ENCODE data around the gene C9. TPM values are rescaled to one million over a fixed set of nuclear protein-coding genes. Genes with fewer than 3 reads are reported as not detected.

The C9 gene
- total and polyA plus RNA-seq, 4 donors: 128 to 3,238 (median 748) TPM

DNA sequence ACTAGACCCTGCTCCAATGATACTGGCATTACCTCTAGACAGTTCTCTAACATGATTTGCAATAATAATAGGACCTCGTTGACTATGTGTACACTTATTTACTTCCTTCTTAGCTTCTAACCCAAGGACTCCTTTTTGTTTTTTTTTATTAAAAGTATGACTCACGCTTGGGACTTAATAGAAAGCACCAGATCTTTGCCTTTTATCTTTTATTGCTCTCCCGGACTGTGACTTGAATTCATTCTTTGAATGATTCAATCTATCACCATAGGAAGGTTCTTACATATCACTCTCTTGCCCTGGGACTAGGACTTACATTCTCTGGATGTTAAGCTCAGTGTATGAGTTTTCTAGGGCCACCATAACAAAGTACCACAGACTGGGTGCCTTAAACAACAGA lies 9.0 kb downstream of the C9 start:
- H3K9ac ChIP-seq (ENCODE audit: low read depth in 1 of 2, low read length in 2 of 2): no peak overlapping the region
- H3K4me3 ChIP-seq (ENCODE audit: low read depth in 1 of 3, low read length in 3 of 3): no peak overlapping the region
- TF ChIP-seq RXRA (IDR thresholded peaks at IDR 0.05) (no peak), EGR1 (IDR thresholded peaks at IDR 0.05; ENCODE audit: low read depth in 2 of 2) (no peak), NR2F2 (IDR thresholded peaks at IDR 0.05) (no peak), JUND (IDR thresholded peaks at IDR 0.05) (no peak), SP1 (IDR thresholded peaks at IDR 0.05) (no peak), YY1 (IDR thresholded peaks at IDR 0.05) (no peak)
- TF ChIP-seq, protein P1, sequence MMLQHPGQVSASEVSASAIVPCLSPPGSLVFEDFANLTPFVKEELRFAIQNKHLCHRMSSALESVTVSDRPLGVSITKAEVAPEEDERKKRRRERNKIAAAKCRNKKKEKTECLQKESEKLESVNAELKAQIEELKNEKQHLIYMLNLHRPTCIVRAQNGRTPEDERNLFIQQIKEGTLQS (IDR thresholded peaks at IDR 0.05): no peak
- TF ChIP-seq, protein P2, sequence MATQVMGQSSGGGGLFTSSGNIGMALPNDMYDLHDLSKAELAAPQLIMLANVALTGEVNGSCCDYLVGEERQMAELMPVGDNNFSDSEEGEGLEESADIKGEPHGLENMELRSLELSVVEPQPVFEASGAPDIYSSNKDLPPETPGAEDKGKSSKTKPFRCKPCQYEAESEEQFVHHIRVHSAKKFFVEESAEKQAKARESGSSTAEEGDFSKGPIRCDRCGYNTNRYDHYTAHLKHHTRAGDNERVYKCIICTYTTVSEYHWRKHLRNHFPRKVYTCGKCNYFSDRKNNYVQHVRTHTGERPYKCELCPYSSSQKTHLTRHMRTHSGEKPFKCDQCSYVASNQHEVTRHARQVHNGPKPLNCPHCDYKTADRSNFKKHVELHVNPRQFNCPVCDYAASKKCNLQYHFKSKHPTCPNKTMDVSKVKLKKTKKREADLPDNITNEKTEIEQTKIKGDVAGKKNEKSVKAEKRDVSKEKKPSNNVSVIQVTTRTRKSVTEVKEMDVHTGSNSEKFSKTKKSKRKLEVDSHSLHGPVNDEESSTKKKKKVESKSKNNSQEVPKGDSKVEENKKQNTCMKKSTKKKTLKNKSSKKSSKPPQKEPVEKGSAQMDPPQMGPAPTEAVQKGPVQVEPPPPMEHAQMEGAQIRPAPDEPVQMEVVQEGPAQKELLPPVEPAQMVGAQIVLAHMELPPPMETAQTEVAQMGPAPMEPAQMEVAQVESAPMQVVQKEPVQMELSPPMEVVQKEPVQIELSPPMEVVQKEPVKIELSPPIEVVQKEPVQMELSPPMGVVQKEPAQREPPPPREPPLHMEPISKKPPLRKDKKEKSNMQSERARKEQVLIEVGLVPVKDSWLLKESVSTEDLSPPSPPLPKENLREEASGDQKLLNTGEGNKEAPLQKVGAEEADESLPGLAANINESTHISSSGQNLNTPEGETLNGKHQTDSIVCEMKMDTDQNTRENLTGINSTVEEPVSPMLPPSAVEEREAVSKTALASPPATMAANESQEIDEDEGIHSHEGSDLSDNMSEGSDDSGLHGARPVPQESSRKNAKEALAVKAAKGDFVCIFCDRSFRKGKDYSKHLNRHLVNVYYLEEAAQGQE (IDR thresholded peaks at IDR 0.05): no peak

DNA sequence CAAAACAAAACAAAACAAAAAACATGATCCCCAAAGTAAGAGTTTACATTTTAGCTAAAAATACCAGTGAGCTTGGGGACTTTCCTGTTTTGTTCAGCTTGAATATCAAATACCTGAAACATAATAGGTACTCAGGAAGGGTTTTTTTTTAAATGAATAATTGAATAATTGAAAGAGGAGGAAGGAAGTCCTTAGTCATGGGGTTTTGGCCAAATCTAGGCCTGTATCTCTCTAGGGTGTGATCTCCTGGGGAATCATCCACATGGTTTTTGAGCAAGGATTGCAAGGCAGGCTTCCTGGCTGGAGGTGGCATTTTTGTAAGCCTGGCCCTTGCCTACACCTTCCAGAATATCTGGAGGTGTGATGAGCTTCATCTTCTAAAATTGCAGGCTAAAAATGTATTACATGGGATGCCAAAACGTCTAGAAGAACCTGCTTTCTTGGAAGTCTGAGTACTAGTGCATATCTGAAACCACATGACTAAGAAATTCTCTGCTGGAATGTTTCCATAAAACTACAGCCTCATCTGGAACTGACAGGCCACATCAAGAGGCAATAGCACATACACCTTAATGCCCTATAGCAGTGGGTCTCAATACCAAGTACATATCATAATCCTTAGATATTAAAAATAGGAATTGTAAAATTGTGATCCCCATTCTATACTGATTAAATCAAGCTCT lies 10.4 kb downstream of the C9 start:
- whole genome bisulfite sequencing: 68% methylated on average over 1 of the region's 1 CpG
- Histone ChIP-seq H3K27me3 (ENCODE audit: control insufficient read depth in 4 of 4, insufficient read depth in 4 of 4, low read length in 3 of 4) (no peaks in the 10 kb centered on the region), H3K9me3 (ENCODE audit: control insufficient read depth in 4 of 4, low read length in 3 of 4) (no peaks in the 10 kb centered on the region), H3K27ac (ENCODE audit: low read depth in 1 of 2, low read length in 2 of 2) (no peak overlapping the region), H3K9ac (ENCODE audit: low read depth in 1 of 2, low read length in 2 of 2) (no peak overlapping the region), H3K36me3 (ENCODE audit: control insufficient read depth in 4 of 4, insufficient read depth in 3 of 4, low read depth in 1 of 4, low read length in 3 of 4) (peaks cover 0 to 25% (median 7%) of the 10 kb centered on the region in 4 donors), H3K4me1 (ENCODE audit: control insufficient read depth in 4 of 4, insufficient read depth in 4 of 4, low read length in 3 of 4) (peaks cover 12 to 48% (median 22%) of the 10 kb centered on the region in 4 donors), H3K4me3 (ENCODE audit: low read depth in 1 of 3, low read length in 3 of 3) (no peak overlapping the region)
- TF ChIP-seq NR2F2 (IDR thresholded peaks at IDR 0.05): no peak
- no peak for TF ChIP-seq FOXA1 (IDR thresholded peaks at IDR 0.05)
- TF ChIP-seq GABPA (IDR thresholded peaks at IDR 0.05 in 1 of 2, conservative IDR thresholded peaks at IDR 0.05 in 1 of 2): no peak
- TF ChIP-seq HNF4A (conservative IDR thresholded peaks at IDR 0.05): no peak
- no peak for TF ChIP-seq YY1 (IDR thresholded peaks at IDR 0.05)
- TF ChIP-seq SP1 (IDR thresholded peaks at IDR 0.05): no peak
- no peak for TF ChIP-seq EGR1 (IDR thresholded peaks at IDR 0.05; ENCODE audit: low read depth in 2 of 2)
- TF ChIP-seq, protein P3, sequence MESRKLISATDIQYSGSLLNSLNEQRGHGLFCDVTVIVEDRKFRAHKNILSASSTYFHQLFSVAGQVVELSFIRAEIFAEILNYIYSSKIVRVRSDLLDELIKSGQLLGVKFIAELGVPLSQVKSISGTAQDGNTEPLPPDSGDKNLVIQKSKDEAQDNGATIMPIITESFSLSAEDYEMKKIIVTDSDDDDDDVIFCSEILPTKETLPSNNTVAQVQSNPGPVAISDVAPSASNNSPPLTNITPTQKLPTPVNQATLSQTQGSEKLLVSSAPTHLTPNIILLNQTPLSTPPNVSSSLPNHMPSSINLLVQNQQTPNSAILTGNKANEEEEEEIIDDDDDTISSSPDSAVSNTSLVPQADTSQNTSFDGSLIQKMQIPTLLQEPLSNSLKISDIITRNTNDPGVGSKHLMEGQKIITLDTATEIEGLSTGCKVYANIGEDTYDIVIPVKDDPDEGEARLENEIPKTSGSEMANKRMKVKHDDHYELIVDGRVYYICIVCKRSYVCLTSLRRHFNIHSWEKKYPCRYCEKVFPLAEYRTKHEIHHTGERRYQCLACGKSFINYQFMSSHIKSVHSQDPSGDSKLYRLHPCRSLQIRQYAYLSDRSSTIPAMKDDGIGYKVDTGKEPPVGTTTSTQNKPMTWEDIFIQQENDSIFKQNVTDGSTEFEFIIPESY (IDR thresholded peaks at IDR 0.05): no peak
- TF ChIP-seq RXRA (IDR thresholded peaks at IDR 0.05): no peak
- TF ChIP-seq FOXA2 (IDR thresholded peaks at IDR 0.05): no peak
- no peak for TF ChIP-seq TAF1 (conservative IDR thresholded peaks at IDR 0.05)
- TF ChIP-seq JUND (IDR thresholded peaks at IDR 0.05): no peak
- TF ChIP-seq, protein P1 (IDR thresholded peaks at IDR 0.05): no peak
- TF ChIP-seq RAD21 (IDR thresholded peaks at IDR 0.05): no peak
- no peak for TF ChIP-seq HNF4G (IDR thresholded peaks at IDR 0.05)
- TF ChIP-seq, protein P4, sequence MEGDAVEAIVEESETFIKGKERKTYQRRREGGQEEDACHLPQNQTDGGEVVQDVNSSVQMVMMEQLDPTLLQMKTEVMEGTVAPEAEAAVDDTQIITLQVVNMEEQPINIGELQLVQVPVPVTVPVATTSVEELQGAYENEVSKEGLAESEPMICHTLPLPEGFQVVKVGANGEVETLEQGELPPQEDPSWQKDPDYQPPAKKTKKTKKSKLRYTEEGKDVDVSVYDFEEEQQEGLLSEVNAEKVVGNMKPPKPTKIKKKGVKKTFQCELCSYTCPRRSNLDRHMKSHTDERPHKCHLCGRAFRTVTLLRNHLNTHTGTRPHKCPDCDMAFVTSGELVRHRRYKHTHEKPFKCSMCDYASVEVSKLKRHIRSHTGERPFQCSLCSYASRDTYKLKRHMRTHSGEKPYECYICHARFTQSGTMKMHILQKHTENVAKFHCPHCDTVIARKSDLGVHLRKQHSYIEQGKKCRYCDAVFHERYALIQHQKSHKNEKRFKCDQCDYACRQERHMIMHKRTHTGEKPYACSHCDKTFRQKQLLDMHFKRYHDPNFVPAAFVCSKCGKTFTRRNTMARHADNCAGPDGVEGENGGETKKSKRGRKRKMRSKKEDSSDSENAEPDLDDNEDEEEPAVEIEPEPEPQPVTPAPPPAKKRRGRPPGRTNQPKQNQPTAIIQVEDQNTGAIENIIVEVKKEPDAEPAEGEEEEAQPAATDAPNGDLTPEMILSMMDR (IDR thresholded peaks at IDR 0.05; ENCODE audit: low read depth, low read length, missing input control): no peak
- TF ChIP-seq, protein P5, sequence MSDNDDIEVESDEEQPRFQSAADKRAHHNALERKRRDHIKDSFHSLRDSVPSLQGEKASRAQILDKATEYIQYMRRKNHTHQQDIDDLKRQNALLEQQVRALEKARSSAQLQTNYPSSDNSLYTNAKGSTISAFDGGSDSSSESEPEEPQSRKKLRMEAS (IDR thresholded peaks at IDR 0.05): no peak
- TF ChIP-seq, protein P2 (IDR thresholded peaks at IDR 0.05): no peak
- no peak for DNase-seq (ENCODE audit: low spot score)

More for the DNA sequence above, 9.0 kb downstream of the C9 start:
- Histone ChIP-seq H3K4me1 (ENCODE audit: control insufficient read depth in 4 of 4, insufficient read depth in 4 of 4, low read length in 3 of 4) (peaks cover 12 to 55% (median 27%) of the 10 kb centered on the region in 4 donors), H3K36me3 (ENCODE audit: control insufficient read depth in 4 of 4, insufficient read depth in 3 of 4, low read depth in 1 of 4, low read length in 3 of 4) (peaks cover 1 to 25% (median 11%) of the 10 kb centered on the region in 4 donors), H3K27me3 (ENCODE audit: control insufficient read depth in 4 of 4, insufficient read depth in 4 of 4, low read length in 3 of 4) (no peaks in the 10 kb centered on the region), H3K9me3 (ENCODE audit: control insufficient read depth in 4 of 4, low read length in 3 of 4) (no peaks in the 10 kb centered on the region), H3K27ac (ENCODE audit: low read depth in 1 of 2, low read length in 2 of 2) (no peak overlapping the region)
- WGBS: 50% methylated on average over 3 of the region's 3 CpGs
- no peak for DNase-seq (ENCODE audit: low spot score)

Data from liver (tissue), 9 donors.